ENCODE results near the gene ARL4D. TPM values are rescaled to one million over a fixed set of nuclear protein-coding genes. Genes with fewer than 3 reads are reported as not detected.

ARL4D gene
- total RNA-seq, 1 experiment from 2014 or later = 8.8 TPM

GRCh38 chr17:43351691-43352090 is 47.1 kb upstream of the ARL4D start:
- no peak for DNase-seq
- H3K9me2 ChIP-seq (ENCODE audit: insufficient read depth) = no peaks in the 10 kb centered on the region
- H3K27me3 ChIP-seq (ENCODE audit: insufficient read depth, low read depth) = no peaks in the 10 kb centered on the region
- H3K9me3 ChIP-seq (ENCODE audit: insufficient read depth, low read depth) = peaks cover 23% of the 10 kb centered on the region
- TF ChIP-seq EZH2 (IDR thresholded peaks at IDR 0.05; ENCODE audit: low read depth) (no peak), CTCF (conservative IDR thresholded peaks at IDR 0.05) (no peak)
- 0 out of 2 replicates have a peak, but pooled peaks cover 5% of the 10 kb centered on the region for H3K79me2 ChIP-seq (ENCODE audit: low read depth)
- peaks cover 12% of the 10 kb centered on the region for H3F3A ChIP-seq (ENCODE audit: insufficient read depth, low read depth)
- H3K27ac ChIP-seq = no peak overlapping the region
- no TSS peak for BruUV-seq (replicated peaks)
- no peak overlapping the region for H3K4me3 ChIP-seq
- 0 out of 2 replicates have a peak, but pooled peaks cover 6% of the 10 kb centered on the region for H3K36me3 ChIP-seq (ENCODE audit: low read depth)
- ChIA-PET POLR2A (ENCODE audit: unreplicated experiment) (no interaction called here), CTCF (no interaction called here)
- H4K20me1 ChIP-seq (ENCODE audit: insufficient read depth) = no peaks in the 10 kb centered on the region
- peaks cover 12% of the 10 kb centered on the region for H3K4me1 ChIP-seq (replicated peaks; ENCODE audit: insufficient read depth)
- H2AFZ ChIP-seq = no peak overlapping the region
- intact Hi-C loops (cut with micrococcal nuclease; ENCODE audit: unreplicated experiment) = no loop called here
- H3K4me2 ChIP-seq = no peak overlapping the region

- H3K79me2 ChIP-seq (ENCODE audit: low read depth) = 0 out of 2 replicates have a peak, but pooled peaks cover 5% of the 10 kb centered on the region
- no peaks in the 10 kb centered on the region for H3K9me2 ChIP-seq (ENCODE audit: insufficient read depth)
- POLR2A ChIA-PET (ENCODE audit: unreplicated experiment) = no interaction called here
- H3K4me1 ChIP-seq (replicated peaks; ENCODE audit: insufficient read depth) = peaks cover 19% of the 10 kb centered on the region
- BruUV-seq (replicated peaks) = no TSS peak
- H4K20me1 ChIP-seq (ENCODE audit: insufficient read depth) = no peaks in the 10 kb centered on the region
- no peak overlapping the region for H3K4me2 ChIP-seq
- TF ChIP-seq EZH2 (IDR thresholded peaks at IDR 0.05; ENCODE audit: low read depth) (no peak), CTCF (conservative IDR thresholded peaks at IDR 0.05) (no peak)
- peaks cover 20% of the 10 kb centered on the region for H3F3A ChIP-seq (ENCODE audit: insufficient read depth, low read depth)
- CTCF ChIA-PET = no interaction called here
- no peak overlapping the region for H2AFZ ChIP-seq
- no peaks in the 10 kb centered on the region for H3K27me3 ChIP-seq (ENCODE audit: insufficient read depth, low read depth)
- H3K36me3 ChIP-seq (ENCODE audit: low read depth) = 0 out of 2 replicates have a peak, but pooled peaks cover 6% of the 10 kb centered on the region
- no peak for DNase-seq
- H3K27ac ChIP-seq = no peak overlapping the region
- no peak overlapping the region for H3K4me3 ChIP-seq
- intact Hi-C loops (cut with micrococcal nuclease; ENCODE audit: unreplicated experiment) = no loop called here
- peaks cover 13% of the 10 kb centered on the region for H3K9me3 ChIP-seq (ENCODE audit: insufficient read depth, low read depth)
These were observed 46.0 kb upstream of the ARL4D start for GRCh38 chr17:43352579-43353331.

GRCh38 chr17:43353393-43353792 is 45.4 kb upstream of the ARL4D start:
- BruUV-seq (replicated peaks) = no TSS peak
- DNase-seq = no peak
- Histone ChIP-seq H3K27me3 (ENCODE audit: insufficient read depth, low read depth) (no peaks in the 10 kb centered on the region), H3K4me3 (no peak overlapping the region), H3K9me2 (ENCODE audit: insufficient read depth) (no peaks in the 10 kb centered on the region), H3K9me3 (ENCODE audit: insufficient read depth, low read depth) (peaks cover 10% of the 10 kb centered on the region), H3K4me2 (no peak overlapping the region), H3F3A (ENCODE audit: insufficient read depth, low read depth) (peaks cover 20% of the 10 kb centered on the region), H2AFZ (no peak overlapping the region), H3K4me1 (replicated peaks; ENCODE audit: insufficient read depth) (peaks cover 25% of the 10 kb centered on the region), H3K36me3 (ENCODE audit: low read depth) (0 out of 2 replicates have a peak, but pooled peaks cover 6% of the 10 kb centered on the region), H4K20me1 (ENCODE audit: insufficient read depth) (no peaks in the 10 kb centered on the region), H3K79me2 (ENCODE audit: low read depth) (0 out of 2 replicates have a peak, but pooled peaks cover 5% of the 10 kb centered on the region), H3K27ac (no peak overlapping the region)
- TF ChIP-seq CTCF (conservative IDR thresholded peaks at IDR 0.05) (no peak), EZH2 (IDR thresholded peaks at IDR 0.05; ENCODE audit: low read depth) (no peak)
- intact Hi-C loops (cut with micrococcal nuclease; ENCODE audit: unreplicated experiment) = no loop called here
- POLR2A ChIA-PET (ENCODE audit: unreplicated experiment) = no interaction called here
- CTCF ChIA-PET = no interaction called here
